VCaP (cell line): ENCODE results near the gene TTC34.

ENCODE experiments used
- H3K27ac ChIP-seq: fragments of 450-650 bp; 2 replicates; pipeline ENCODE4 v1.5.1; 2017
- CTCF ChIP-seq: fragments of 450-650 bp; conservative IDR thresholded peaks from 2 replicates; pipeline ENCODE4 v1.5.1; 2017; ENCODE audit warnings: mild to moderate bottlenecking, moderate library complexity

Gene TTC34

GRCh38 chr1:2607641-2608091 is 193.8 kb downstream of the TTC34 start:
- H3K27ac ChIP-seq: no peak overlapping the region
- no peak for TF ChIP-seq CTCF

- no peak overlapping the region for H3K27ac ChIP-seq
- TF ChIP-seq CTCF: no peak
Measured at GRCh38 chr1:2606881-2607621, 194.4 kb downstream of the TTC34 start.

- no peak for TF ChIP-seq CTCF
- H3K27ac ChIP-seq: no peak overlapping the region
Measured at GRCh38 chr1:2606396-2606880, 195.1 kb downstream of the TTC34 start.

- H3K27ac ChIP-seq: no peak overlapping the region
- TF ChIP-seq CTCF: no peak
Measured at GRCh38 chr1:2605509-2606395, 195.7 kb downstream of the TTC34 start.

- no peak for TF ChIP-seq CTCF
- no peak overlapping the region for H3K27ac ChIP-seq
Measured at GRCh38 chr1:2604844-2605508, 196.5 kb downstream of the TTC34 start.

GRCh38 chr1:2604156-2604843 is 197.2 kb downstream of the TTC34 start:
- no peak overlapping the region for H3K27ac ChIP-seq
- TF ChIP-seq CTCF: no peak
